Karpas-422 (cell line): ENCODE measurements around the gene STK33. TPM values are rescaled to one million over a fixed set of nuclear protein-coding genes. Genes with fewer than 3 reads are reported as not detected.

Source experiments
- DNase-seq: peaks from one replicate; pipeline ENCODE4 v3.0.0-alpha.2; 2015
- H2AFZ ChIP-seq: fragments of 200-600 bp; sonication (generic); 2 replicates; pipeline ENCODE4 v1.6.1; 2014; ENCODE audit warnings: antibody characterized with exemption, low read length, mixed read lengths
- H3K27ac ChIP-seq: fragments of 200-600 bp; sonication (generic); 2 replicates; pipeline ENCODE4 v1.5.1; 2014; ENCODE audit warnings: mild to moderate bottlenecking, low read length, moderate library complexity
- H3K27me3 ChIP-seq: fragments of 200-600 bp; sonication (generic); 2 replicates; pipeline ENCODE4 v1.6.1; 2014; ENCODE audit warnings: low read length, mixed read lengths
- H3K36me3 ChIP-seq: fragments of 200-600 bp; sonication (generic); 2 replicates; pipeline ENCODE4 v1.6.1; 2014; ENCODE audit warnings: low read length, mixed read lengths; ENCODE audit not compliant: insufficient read depth
- H3K4me1 ChIP-seq: fragments of 200-600 bp; sonication (generic); 2 replicates; pipeline ENCODE4 v1.6.1; 2014; ENCODE audit warnings: mild to moderate bottlenecking, low read length, mixed read lengths
- H3K4me2 ChIP-seq: fragments of 200-600 bp; sonication (generic); 2 replicates; pipeline ENCODE4 v1.6.1; 2014; ENCODE audit warnings: low read length, low read depth, mild to moderate bottlenecking; ENCODE audit not compliant: poor library complexity, severe bottlenecking
- H3K4me3 ChIP-seq: fragments of 200-600 bp; sonication (generic); 2 replicates; pipeline ENCODE4 v1.5.1; 2014; ENCODE audit warnings: mild to moderate bottlenecking, antibody characterized with exemption, low read length, mixed read lengths
- H3K79me2 ChIP-seq: fragments of 200-600 bp; sonication (generic); 2 replicates; pipeline ENCODE4 v1.6.1; 2014; ENCODE audit warnings: mild to moderate bottlenecking, low read length, mixed read lengths
- H3K9ac ChIP-seq: fragments of 200-600 bp; sonication (generic); 2 replicates; pipeline ENCODE4 v1.6.0; 2014; ENCODE audit warnings: low read length
- H3K9me2 ChIP-seq: fragments of 200-600 bp; sonication (generic), shearing (Covaris generic); replicated peaks from 2 replicates; pipeline ENCODE4 v1.6.0; 2014; ENCODE audit warnings: mild to moderate bottlenecking, low read length, moderate library complexity; ENCODE audit not compliant: insufficient read depth
- H3K9me3 ChIP-seq: fragments of 300-700, 200-600 bp; sonication (generic); 2 replicates; pipeline ENCODE4 v1.6.1; 2014; ENCODE audit warnings: low read length, mixed read lengths
- H4K20me1 ChIP-seq: fragments of 200-600 bp; sonication (generic); 2 replicates; pipeline ENCODE4 v1.6.1; 2014; ENCODE audit warnings: mild to moderate bottlenecking, antibody characterized with exemption, low read length, low read depth; ENCODE audit not compliant: insufficient read depth
- total RNA-seq: library from RNA; depleted of rRNA; stranded (reverse); fragments of >200 nt; shearing (Covaris generic); gene quantifications from 2 replicates; pipeline ENCODE4 v1.2.3, GENCODE V29; 2014; ENCODE audit warnings: low replicate concordance

STK33 gene
- total RNA-seq, 1 experiment from 2014 or later: 20.2 TPM

DNA sequence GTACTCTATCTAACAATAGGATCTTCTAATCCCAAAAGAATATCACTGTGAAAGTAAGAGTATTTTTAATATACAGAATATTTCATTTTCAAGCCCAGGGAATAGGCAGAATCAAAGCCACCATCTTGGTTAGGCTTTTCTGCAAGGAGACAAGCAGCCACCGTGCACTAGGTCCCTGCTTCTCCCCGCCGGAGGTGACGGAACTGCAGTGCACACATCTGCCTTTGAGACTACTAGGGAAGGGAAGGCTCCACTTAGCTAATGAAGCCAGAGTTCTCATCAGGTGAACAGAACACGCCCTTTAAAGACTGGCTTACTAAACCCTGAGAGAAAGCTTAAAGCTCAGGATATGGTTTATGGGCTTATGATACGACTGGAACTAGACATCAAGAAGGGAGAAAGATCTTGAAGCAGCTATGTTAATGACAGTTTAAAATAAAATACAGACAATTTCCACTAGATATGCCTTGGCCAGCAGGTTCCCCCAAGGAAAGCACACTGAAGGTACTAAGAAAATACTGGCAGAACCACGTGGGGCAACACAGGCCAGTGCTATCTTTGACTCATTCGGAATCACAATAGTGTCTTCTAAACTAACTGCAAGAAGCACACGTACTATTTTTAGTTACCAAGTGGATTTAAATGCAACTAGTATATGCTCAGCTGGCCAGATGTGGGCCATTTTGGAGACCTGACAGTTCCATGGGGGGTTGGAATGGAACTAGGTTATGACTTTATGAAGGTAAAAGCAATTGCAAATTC lies 203.0 kb downstream of the STK33 start:
- no peak overlapping the region for H3K27ac ChIP-seq
- no peaks in the 10 kb centered on the region for H3K9me3 ChIP-seq
- H3K4me3 ChIP-seq: no peak overlapping the region
- no peaks in the 10 kb centered on the region for H3K27me3 ChIP-seq
- H3K79me2 ChIP-seq: no peaks in the 10 kb centered on the region
- no peaks in the 10 kb centered on the region for H3K36me3 ChIP-seq
- no peaks in the 10 kb centered on the region for H3K9me2 ChIP-seq
- H4K20me1 ChIP-seq: no peaks in the 10 kb centered on the region
- H3K4me2 ChIP-seq: no peak overlapping the region
- H3K9ac ChIP-seq: no peak overlapping the region
- no peak for DNase-seq
- H2AFZ ChIP-seq: no peak overlapping the region
- H3K4me1 ChIP-seq: no peaks in the 10 kb centered on the region

DNA sequence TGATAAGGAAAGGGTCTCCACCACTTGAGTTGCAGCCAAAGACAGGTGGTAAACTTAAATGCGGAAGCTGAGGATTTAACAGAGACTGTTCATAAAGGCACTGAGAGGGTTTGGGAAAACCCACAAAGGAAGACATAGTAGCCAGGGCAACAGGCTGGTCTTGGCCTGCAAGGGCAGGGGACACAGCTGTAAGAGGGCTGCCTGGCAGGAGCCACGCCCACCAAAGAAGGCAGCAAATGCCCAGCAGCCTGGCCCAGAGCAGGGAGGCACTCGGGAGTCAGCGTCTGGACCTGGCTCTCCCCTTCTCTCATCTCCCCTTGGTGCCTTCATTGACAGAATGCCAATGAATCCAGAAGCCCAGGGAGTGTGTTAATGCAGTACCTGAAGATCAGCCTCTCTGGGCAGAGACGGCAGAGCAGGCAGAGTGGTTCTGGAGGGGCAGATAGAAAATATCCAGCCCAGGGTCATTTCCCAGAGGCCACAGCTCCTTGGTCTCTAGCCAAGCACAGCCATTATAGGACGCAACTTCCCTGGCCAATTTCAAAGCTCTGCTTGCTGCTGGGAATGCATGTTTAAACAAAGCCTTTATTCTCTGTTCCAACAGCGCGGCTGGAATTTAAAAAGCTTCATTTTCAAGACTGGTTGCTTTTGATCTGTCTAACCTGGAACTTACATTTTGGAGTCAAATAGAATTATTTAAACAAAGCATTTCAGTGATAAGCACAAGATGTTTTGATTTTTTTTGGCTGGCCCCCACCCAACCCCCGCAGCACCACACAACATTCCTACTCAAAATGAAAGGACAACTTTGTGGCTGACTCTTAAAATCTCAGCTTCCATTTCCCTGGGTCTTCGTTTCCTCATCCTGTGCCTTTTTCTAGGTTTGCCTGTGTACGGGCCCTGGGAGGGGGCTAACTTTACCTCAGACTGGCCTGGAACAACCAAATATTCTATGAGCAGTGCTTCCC lies 204.7 kb downstream of the STK33 start:
- no peaks in the 10 kb centered on the region for H3K9me3 ChIP-seq
- H4K20me1 ChIP-seq: no peaks in the 10 kb centered on the region
- no peaks in the 10 kb centered on the region for H3K9me2 ChIP-seq
- no peak overlapping the region for H3K27ac ChIP-seq
- no peak overlapping the region for H3K4me3 ChIP-seq
- H3K36me3 ChIP-seq: no peaks in the 10 kb centered on the region
- H3K4me1 ChIP-seq: no peaks in the 10 kb centered on the region
- no peak overlapping the region for H3K9ac ChIP-seq
- no peak overlapping the region for H2AFZ ChIP-seq
- no peak for DNase-seq
- H3K4me2 ChIP-seq: no peak overlapping the region
- no peaks in the 10 kb centered on the region for H3K79me2 ChIP-seq
- no peaks in the 10 kb centered on the region for H3K27me3 ChIP-seq

DNA sequence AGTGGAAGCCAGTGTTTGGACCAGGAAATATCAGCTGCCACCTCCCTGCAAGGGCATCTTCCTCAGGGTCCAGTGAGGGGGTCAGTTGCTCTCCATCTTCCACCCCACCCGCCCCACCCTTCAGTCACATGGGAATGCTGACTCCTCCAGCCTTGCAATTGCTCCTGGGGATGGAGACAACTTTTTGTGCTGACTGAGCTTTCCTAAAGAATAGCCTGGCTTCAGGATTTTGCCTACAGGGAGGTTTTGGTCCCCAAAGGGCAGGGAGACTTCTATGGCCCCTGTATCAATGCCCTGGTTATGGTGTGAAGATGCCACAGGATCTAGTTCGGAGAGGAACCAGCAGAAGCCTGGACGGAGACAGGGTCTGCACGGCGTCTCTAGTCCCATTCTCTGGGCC lies 206.3 kb downstream of the STK33 start:
- Histone ChIP-seq H3K4me2 (no peak overlapping the region), H4K20me1 (no peaks in the 10 kb centered on the region), H3K27ac (no peak overlapping the region), H2AFZ (no peak overlapping the region), H3K79me2 (no peaks in the 10 kb centered on the region), H3K9me3 (no peaks in the 10 kb centered on the region), H3K36me3 (no peaks in the 10 kb centered on the region), H3K4me1 (no peaks in the 10 kb centered on the region), H3K4me3 (no peak overlapping the region), H3K9me2 (no peaks in the 10 kb centered on the region), H3K9ac (no peak overlapping the region), H3K27me3 (no peaks in the 10 kb centered on the region)
- DNase-seq: no peak

DNA sequence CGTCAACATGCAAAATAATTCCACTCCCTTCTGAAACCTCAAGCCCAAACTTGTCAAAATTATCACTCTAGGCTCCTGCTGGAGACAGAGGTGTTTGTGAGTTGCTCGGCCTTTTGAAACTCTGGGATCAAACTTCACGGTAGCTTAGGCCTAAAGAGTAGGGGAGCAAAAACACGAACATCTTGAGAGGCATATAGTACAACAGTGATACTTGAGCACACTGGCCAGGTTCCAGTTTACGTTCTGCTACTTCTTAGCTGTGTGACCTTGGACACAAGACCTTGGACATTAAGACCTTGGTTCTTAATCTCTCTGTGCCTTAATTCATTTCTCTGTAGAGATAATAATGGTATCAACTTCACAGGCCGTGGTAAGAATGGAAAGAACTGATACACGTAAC lies 206.9 kb downstream of the STK33 start:
- no peaks in the 10 kb centered on the region for H3K4me1 ChIP-seq
- no peaks in the 10 kb centered on the region for H3K79me2 ChIP-seq
- no peak overlapping the region for H3K4me3 ChIP-seq
- H3K9me2 ChIP-seq: no peaks in the 10 kb centered on the region
- H2AFZ ChIP-seq: no peak overlapping the region
- H3K27me3 ChIP-seq: no peaks in the 10 kb centered on the region
- no peak overlapping the region for H3K9ac ChIP-seq
- H3K4me2 ChIP-seq: no peak overlapping the region
- no peaks in the 10 kb centered on the region for H3K36me3 ChIP-seq
- H3K27ac ChIP-seq: no peak overlapping the region
- H3K9me3 ChIP-seq: no peaks in the 10 kb centered on the region
- no peak for DNase-seq
- H4K20me1 ChIP-seq: no peaks in the 10 kb centered on the region

DNA sequence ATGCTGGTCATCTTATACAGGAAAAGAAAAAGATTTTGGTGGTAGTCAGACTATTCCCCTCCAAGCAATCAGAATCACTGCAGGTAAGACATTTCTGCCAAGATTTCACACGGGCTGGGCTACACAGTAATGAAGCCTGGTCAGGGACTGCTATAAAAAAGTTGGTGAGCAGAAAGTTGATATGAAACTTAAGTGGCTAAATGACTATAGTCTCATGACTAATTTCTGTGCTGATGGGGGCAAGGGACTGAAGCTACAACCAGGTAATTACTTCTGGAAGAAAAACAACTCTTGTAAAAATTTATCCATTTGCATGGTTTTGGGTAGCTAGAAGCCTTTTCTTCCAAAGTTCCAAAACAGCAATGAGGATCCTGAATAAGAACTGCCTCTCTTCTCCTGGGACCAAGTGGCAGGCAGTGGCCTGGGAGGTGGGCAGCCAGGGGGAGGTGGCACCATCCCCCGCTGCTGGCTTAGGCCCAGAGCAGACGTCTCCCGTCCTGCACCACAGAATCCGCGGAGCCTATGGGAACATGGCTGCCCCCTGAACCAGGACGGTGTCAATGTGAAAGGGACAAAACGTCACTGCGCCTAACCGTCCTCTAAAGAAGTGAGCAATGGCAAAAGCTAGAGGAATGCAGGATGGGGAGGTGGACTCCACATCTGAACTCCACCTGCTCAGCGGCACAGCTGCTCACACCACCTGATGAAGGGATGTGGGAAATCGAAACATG lies 207.7 kb downstream of the STK33 start:
- Histone ChIP-seq H3K4me3 (no peak overlapping the region), H3K9me3 (no peaks in the 10 kb centered on the region), H2AFZ (no peak overlapping the region), H3K36me3 (no peaks in the 10 kb centered on the region), H3K27ac (no peak overlapping the region), H3K9ac (no peak overlapping the region), H4K20me1 (no peaks in the 10 kb centered on the region), H3K9me2 (no peaks in the 10 kb centered on the region), H3K79me2 (no peaks in the 10 kb centered on the region), H3K27me3 (no peaks in the 10 kb centered on the region), H3K4me1 (no peaks in the 10 kb centered on the region), H3K4me2 (no peak overlapping the region)
- no peak for DNase-seq

DNA sequence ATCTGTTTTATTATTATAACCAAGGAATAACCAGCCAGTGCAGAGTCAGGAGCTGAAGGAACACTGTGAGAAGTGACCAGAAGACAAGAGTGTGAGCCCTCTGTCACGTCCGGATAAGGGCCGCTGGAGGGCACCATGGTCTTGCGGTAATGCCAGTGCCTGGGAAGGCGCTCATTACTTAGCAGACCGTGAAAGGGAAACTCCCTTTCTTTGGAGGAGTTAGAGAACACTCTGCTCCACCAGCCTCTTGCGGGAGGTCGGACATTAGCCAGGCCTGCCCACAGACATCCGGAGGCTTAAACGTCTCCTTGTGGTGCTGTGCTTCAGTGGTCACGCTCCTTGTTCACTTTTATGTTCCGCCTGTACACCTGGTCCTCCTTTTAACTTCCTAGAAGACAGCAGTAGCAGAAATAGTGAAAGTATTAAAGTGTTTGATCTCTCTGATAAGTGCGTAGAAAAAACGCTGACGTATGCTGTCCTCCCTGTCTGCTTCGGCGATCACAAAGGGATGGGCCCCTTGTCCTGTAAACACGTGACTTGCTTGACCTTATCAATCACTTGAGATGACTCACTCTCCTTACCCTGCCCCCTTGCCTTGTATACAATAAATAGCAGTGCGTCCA lies 209.7 kb downstream of the STK33 start:
- no peak overlapping the region for H3K9ac ChIP-seq
- H3K9me3 ChIP-seq: no peaks in the 10 kb centered on the region
- H3K36me3 ChIP-seq: no peaks in the 10 kb centered on the region
- H2AFZ ChIP-seq: no peak overlapping the region
- H3K4me2 ChIP-seq: no peak overlapping the region
- no peaks in the 10 kb centered on the region for H4K20me1 ChIP-seq
- H3K4me1 ChIP-seq: no peaks in the 10 kb centered on the region
- no peaks in the 10 kb centered on the region for H3K27me3 ChIP-seq
- no peaks in the 10 kb centered on the region for H3K79me2 ChIP-seq
- H3K9me2 ChIP-seq: no peaks in the 10 kb centered on the region
- H3K27ac ChIP-seq: no peak overlapping the region
- no peak for DNase-seq
- no peak overlapping the region for H3K4me3 ChIP-seq

DNA sequence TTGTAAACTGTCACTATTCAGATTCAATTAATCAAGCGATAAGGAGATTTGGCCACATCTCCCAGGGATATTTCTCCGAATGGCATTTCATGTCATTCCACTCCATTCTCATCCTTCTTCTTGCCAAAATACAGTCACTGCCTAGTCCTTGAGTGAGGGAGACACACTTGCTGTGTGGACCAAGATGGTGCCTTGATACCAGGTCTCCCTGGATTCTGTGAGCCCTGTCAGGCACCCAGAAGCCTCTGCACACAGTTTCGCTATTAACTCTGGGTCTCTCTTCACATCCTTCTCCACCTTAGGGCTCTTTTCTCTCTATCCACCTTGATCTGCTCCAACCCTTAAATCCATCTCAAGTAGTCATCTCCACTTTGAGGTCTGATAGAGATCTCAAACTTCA lies 210.4 kb downstream of the STK33 start:
- H3K4me1 ChIP-seq: no peaks in the 10 kb centered on the region
- no peaks in the 10 kb centered on the region for H3K79me2 ChIP-seq

More for the DNA sequence above, 210.4 kb downstream of the STK33 start:
- H3K4me2 ChIP-seq: no peak overlapping the region
- H3K4me3 ChIP-seq: no peak overlapping the region
- no peaks in the 10 kb centered on the region for H3K36me3 ChIP-seq
- no peak for DNase-seq
- H3K27ac ChIP-seq: no peak overlapping the region
- no peaks in the 10 kb centered on the region for H3K27me3 ChIP-seq
- no peaks in the 10 kb centered on the region for H4K20me1 ChIP-seq
- H2AFZ ChIP-seq: no peak overlapping the region
- no peak overlapping the region for H3K9ac ChIP-seq
- H3K9me3 ChIP-seq: no peaks in the 10 kb centered on the region
- H3K9me2 ChIP-seq: no peaks in the 10 kb centered on the region
